ENCODE results near the gene HMGB2.

The HMGB2 gene

DNA sequence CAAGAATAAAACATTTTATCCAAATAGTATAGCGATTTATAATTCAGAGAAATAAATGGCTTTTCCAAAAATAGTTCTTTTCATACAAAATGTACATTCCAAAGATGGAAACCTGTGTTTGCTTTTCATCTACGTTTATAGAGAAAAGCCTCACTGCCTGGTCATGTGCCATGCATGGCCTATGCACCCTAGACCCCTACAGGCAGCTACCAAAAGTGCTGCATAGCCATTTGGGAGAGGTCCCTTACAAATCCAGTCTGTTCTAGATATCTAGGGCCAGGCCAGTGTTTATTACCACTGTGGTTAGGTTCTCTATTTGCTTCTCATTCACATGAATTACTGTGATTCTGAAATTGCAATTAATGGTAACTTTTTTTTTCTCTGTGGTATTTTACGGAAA is 17.2 kb downstream of the HMGB2 start:
- H3K4me3 ChIP-seq (ENCODE audit: low read depth, low read length) = no peak overlapping the region
- no peaks in the 10 kb centered on the region for H3K27me3 ChIP-seq (ENCODE audit: insufficient read depth, low read length)
- H3K79me2 ChIP-seq (ENCODE audit: control insufficient read depth, insufficient read depth, low read length, unreplicated experiment) = no peaks in the 10 kb centered on the region
- H3K36me3 ChIP-seq (ENCODE audit: insufficient read depth, low read length) = no peaks in the 10 kb centered on the region
- peaks cover 17% of the 10 kb centered on the region for H3K4me1 ChIP-seq (ENCODE audit: control insufficient read depth, insufficient read depth, low read length, unreplicated experiment)
- no peak overlapping the region for H2AFZ ChIP-seq (ENCODE audit: low read length, unreplicated experiment)
- H3K27ac ChIP-seq (ENCODE audit: low read depth, low read length) = no peak overlapping the region

DNA sequence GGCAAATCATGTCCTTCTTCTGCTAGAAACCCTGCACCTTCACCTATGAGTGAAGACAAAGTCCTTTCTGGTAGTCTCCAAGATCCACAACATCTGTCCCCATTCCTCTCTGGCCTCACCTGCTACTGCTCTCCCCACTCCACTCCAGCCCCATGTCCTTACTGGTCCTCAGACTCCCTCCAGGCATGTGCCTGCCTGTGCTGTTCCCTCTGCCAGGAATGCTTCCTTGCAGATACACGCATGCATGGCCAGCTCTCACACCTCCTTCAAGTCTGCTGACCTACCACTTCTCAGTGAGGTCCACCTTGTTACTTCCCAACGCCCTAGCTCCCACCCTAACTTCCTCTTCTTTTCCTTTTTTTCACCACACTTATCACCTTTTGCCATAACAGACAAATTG is 18.1 kb downstream of the HMGB2 start:
- Histone ChIP-seq H3K27me3 (ENCODE audit: insufficient read depth, low read length) (no peaks in the 10 kb centered on the region), H3K79me2 (ENCODE audit: control insufficient read depth, insufficient read depth, low read length, unreplicated experiment) (no peaks in the 10 kb centered on the region), H3K27ac (ENCODE audit: low read depth, low read length) (no peak overlapping the region), H3K4me1 (ENCODE audit: control insufficient read depth, insufficient read depth, low read length, unreplicated experiment) (peaks cover 17% of the 10 kb centered on the region), H3K36me3 (ENCODE audit: insufficient read depth, low read length) (no peaks in the 10 kb centered on the region), H3K4me3 (ENCODE audit: low read depth, low read length) (no peak overlapping the region), H2AFZ (ENCODE audit: low read length, unreplicated experiment) (no peak overlapping the region)

DNA sequence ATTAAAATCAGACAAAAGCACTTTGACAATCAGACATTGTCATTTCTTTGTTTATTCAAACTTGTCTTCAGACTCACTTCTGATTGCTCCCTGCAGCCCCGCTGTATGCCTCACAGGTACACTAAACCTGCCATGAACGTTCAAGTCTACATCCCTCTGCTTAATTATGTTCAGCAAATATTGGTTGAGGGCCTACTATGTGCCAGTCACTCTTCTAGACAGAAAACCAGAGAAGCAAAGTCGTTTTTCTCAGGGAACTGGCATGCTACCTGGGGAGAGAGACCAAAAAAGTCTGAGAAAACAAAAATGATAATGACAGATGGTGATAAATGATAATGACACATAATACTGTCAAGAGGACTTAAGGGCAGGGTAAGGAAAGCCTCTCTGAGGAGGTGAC is 19.4 kb downstream of the HMGB2 start:
- no peak overlapping the region for H3K27ac ChIP-seq (ENCODE audit: low read depth, low read length)
- no peaks in the 10 kb centered on the region for H3K79me2 ChIP-seq (ENCODE audit: control insufficient read depth, insufficient read depth, low read length, unreplicated experiment)
- peaks cover 14% of the 10 kb centered on the region for H3K4me1 ChIP-seq (ENCODE audit: control insufficient read depth, insufficient read depth, low read length, unreplicated experiment)
- no peak overlapping the region for H3K4me3 ChIP-seq (ENCODE audit: low read depth, low read length)
- no peaks in the 10 kb centered on the region for H3K27me3 ChIP-seq (ENCODE audit: insufficient read depth, low read length)
- H3K36me3 ChIP-seq (ENCODE audit: insufficient read depth, low read length) = no peaks in the 10 kb centered on the region
- no peak overlapping the region for H2AFZ ChIP-seq (ENCODE audit: low read length, unreplicated experiment)

DNA sequence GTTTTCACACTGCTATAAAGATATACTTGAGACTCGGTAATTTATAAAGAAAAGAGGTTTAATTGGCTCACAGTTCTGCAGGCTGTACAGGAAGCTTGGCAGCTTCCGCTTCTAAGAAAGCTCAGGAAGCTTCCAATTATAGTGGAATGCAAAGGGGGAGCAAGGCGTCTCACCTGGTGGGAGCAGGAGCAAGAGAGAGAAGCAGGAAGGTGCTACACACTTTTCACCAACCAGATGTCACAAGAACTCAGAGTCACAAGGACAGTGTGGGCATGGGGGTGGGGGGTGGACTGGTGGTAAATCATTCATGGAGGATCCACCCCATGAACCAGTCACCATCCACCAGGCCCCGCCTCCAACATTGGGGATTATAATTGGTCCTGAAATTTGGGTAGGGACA is 22.8 kb downstream of the HMGB2 start:
- Histone ChIP-seq H3K4me3 (ENCODE audit: low read depth, low read length) (no peak overlapping the region), H3K27ac (ENCODE audit: low read depth, low read length) (no peak overlapping the region), H3K4me1 (ENCODE audit: control insufficient read depth, insufficient read depth, low read length, unreplicated experiment) (no peaks in the 10 kb centered on the region), H3K79me2 (ENCODE audit: control insufficient read depth, insufficient read depth, low read length, unreplicated experiment) (no peaks in the 10 kb centered on the region), H3K27me3 (ENCODE audit: insufficient read depth, low read length) (no peaks in the 10 kb centered on the region), H2AFZ (ENCODE audit: low read length, unreplicated experiment) (no peak overlapping the region), H3K36me3 (ENCODE audit: insufficient read depth, low read length) (no peaks in the 10 kb centered on the region)

DNA sequence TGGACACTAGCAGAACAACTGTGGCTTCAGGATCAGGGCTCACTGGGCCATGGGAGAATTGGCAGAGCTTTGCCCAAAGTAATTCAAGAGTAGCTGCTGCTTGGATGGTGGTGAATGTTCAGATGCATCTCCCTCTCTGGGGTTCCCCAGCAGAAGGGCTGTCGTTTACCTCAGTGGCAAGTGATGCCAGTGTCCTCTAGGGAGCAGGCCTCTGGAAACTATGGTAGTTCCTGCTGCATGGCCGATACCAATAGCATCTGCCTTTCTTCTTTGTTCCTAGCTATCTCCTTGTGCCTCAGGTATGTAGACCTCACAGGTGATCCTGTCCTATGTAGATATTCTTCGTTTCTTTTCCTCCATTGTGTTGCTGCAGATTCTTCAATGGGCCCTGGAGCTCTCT is 26.4 kb downstream of the HMGB2 start:
- Histone ChIP-seq H3K79me2 (ENCODE audit: control insufficient read depth, insufficient read depth, low read length, unreplicated experiment) (no peaks in the 10 kb centered on the region), H3K4me1 (ENCODE audit: control insufficient read depth, insufficient read depth, low read length, unreplicated experiment) (no peaks in the 10 kb centered on the region), H2AFZ (ENCODE audit: low read length, unreplicated experiment) (no peak overlapping the region), H3K27me3 (ENCODE audit: insufficient read depth, low read length) (no peaks in the 10 kb centered on the region), H3K4me3 (ENCODE audit: low read depth, low read length) (no peak overlapping the region), H3K36me3 (ENCODE audit: insufficient read depth, low read length) (0 out of 2 replicates have a peak, but pooled peaks cover 8% of the 10 kb centered on the region), H3K27ac (ENCODE audit: low read depth, low read length) (no peak overlapping the region)

DNA sequence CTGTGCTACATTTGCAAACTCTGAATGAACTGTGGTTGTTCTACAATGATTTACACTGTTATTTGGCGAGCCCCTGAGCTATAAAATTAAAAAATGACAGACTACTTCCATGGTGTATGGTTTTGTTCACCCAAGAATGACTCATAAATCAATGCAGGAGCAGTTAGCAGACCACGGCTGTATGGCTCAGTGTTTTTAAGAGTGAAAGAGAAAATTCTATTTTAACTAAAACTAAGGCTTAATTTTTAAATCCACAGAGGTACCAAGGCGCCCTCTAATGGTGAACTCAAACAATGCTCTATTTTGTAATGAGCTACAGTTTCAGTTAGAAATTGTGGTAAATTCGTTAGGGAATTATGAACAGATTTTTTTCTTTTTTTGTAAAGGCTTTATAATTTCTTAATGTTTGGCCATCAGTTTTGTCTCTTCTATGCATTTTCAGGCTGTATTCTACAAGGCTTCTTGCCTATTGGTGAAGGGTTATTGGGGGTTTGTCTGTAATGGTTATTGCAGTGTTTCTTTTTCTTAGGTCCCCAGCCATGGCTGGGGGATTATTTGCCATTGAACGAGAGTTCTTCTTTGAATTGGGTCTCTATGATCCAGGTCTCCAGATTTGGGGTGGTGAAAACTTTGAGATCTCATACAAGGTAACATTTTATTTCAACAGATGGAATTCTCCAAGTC is 32.5 kb downstream of the HMGB2 start:
- Histone ChIP-seq H3K27me3 (ENCODE audit: insufficient read depth, low read length) (no peaks in the 10 kb centered on the region), H3K4me1 (ENCODE audit: control insufficient read depth, insufficient read depth, low read length, unreplicated experiment) (peaks cover 4% of the 10 kb centered on the region), H3K4me3 (ENCODE audit: low read depth, low read length) (no peak overlapping the region), H3K36me3 (ENCODE audit: insufficient read depth, low read length) (0 out of 2 replicates have a peak, but pooled peaks cover 8% of the 10 kb centered on the region), H2AFZ (ENCODE audit: low read length, unreplicated experiment) (no peak overlapping the region), H3K79me2 (ENCODE audit: control insufficient read depth, insufficient read depth, low read length, unreplicated experiment) (no peaks in the 10 kb centered on the region), H3K27ac (ENCODE audit: low read depth, low read length) (no peak overlapping the region)

DNA sequence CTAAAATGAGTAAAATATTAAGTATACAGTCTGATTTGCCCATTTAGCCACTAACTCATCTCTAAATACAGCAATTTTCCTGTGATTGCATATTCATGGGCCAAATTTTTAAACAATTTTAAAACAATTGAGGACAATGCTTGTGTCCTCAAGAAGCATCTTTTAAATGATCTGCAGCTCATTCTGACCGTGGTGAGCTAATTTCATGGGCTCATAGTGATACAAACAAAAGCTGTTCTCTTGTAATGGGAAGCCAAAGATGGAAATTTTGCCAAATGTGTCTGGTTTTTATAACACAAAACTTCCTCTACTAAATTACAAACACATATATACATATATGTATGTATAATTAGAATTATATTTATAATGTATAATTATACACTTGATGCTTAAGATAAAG is 39.7 kb downstream of the HMGB2 start:
- no peak overlapping the region for H3K4me3 ChIP-seq (ENCODE audit: low read depth, low read length)
- no peak overlapping the region for H3K27ac ChIP-seq (ENCODE audit: low read depth, low read length)
- no peaks in the 10 kb centered on the region for H3K79me2 ChIP-seq (ENCODE audit: control insufficient read depth, insufficient read depth, low read length, unreplicated experiment)
- H2AFZ ChIP-seq (ENCODE audit: low read length, unreplicated experiment) = no peak overlapping the region
- H3K27me3 ChIP-seq (ENCODE audit: insufficient read depth, low read length) = no peaks in the 10 kb centered on the region
- no peaks in the 10 kb centered on the region for H3K4me1 ChIP-seq (ENCODE audit: control insufficient read depth, insufficient read depth, low read length, unreplicated experiment)
- no peaks in the 10 kb centered on the region for H3K36me3 ChIP-seq (ENCODE audit: insufficient read depth, low read length)

DNA sequence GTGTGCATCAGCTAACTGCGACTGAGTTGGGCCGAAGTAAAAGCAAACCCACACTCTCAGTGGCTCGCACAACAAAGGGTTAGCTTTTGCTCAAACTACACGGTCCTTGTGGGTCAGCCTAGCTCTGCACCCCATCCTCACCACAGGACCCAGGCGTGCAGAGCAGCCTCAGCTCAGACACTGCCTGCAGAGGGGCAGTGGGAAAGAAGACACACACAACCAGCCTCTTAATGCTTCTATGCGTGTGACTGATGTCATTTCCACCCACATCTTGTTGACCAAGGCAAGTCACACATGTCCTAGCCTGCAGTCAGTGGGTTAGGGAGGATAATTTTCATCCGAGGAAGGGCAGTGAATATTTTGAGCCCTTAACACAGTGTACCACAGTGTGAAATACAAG is 40.5 kb downstream of the HMGB2 start:
- H3K36me3 ChIP-seq (ENCODE audit: insufficient read depth, low read length) = no peaks in the 10 kb centered on the region
- H3K27ac ChIP-seq (ENCODE audit: low read depth, low read length) = no peak overlapping the region
- H3K4me1 ChIP-seq (ENCODE audit: control insufficient read depth, insufficient read depth, low read length, unreplicated experiment) = no peaks in the 10 kb centered on the region
- H3K79me2 ChIP-seq (ENCODE audit: control insufficient read depth, insufficient read depth, low read length, unreplicated experiment) = no peaks in the 10 kb centered on the region
- no peak overlapping the region for H2AFZ ChIP-seq (ENCODE audit: low read length, unreplicated experiment)
- H3K27me3 ChIP-seq (ENCODE audit: insufficient read depth, low read length) = no peaks in the 10 kb centered on the region
- H3K4me3 ChIP-seq (ENCODE audit: low read depth, low read length) = no peak overlapping the region

DNA sequence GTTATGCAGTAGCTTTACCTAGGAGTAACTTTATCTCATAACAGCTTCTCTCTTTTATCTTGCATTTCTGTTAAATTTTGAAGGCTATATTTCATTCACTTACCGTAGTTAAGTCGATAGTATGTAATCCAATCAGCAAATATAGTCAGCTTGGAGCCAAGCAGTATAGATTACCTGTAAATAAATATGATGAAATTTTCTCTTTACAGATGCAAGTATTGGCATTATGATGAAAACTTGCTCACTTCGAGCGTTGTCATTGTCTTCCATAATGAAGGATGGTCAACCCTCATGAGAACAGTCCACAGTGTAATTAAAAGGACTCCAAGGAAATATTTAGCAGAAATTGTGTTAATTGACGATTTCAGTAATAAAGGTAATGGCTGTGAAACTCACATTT is 42.3 kb downstream of the HMGB2 start:
- H3K27ac ChIP-seq (ENCODE audit: low read depth, low read length) = no peak overlapping the region
- no peaks in the 10 kb centered on the region for H3K4me1 ChIP-seq (ENCODE audit: control insufficient read depth, insufficient read depth, low read length, unreplicated experiment)
- H2AFZ ChIP-seq (ENCODE audit: low read length, unreplicated experiment) = no peak overlapping the region
- H3K79me2 ChIP-seq (ENCODE audit: control insufficient read depth, insufficient read depth, low read length, unreplicated experiment) = no peaks in the 10 kb centered on the region
- H3K4me3 ChIP-seq (ENCODE audit: low read depth, low read length) = no peak overlapping the region
- H3K27me3 ChIP-seq (ENCODE audit: insufficient read depth, low read length) = no peaks in the 10 kb centered on the region
- H3K36me3 ChIP-seq (ENCODE audit: insufficient read depth, low read length) = no peaks in the 10 kb centered on the region

DNA sequence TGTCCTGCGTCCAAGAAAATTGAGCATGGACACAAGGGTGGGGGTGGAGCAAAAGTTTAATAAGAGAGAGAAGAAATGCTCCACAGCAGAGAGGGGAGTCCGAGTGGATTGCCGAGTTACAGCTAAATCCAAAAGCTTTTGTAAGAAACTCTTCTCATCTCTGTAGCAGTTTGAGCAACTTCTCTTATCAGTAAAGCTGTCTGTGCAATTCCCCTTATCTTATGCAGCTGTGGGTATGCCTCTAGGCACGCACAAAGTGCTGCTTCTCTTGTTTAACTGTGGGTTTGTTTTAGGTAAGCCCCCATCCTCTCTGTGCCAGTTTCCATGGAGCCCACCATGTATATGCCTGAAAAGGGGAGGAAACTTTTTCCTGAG is 44.8 kb downstream of the HMGB2 start:
- H3K27ac ChIP-seq (ENCODE audit: low read depth, low read length) = no peak overlapping the region
- H3K79me2 ChIP-seq (ENCODE audit: control insufficient read depth, insufficient read depth, low read length, unreplicated experiment) = no peaks in the 10 kb centered on the region
- H3K27me3 ChIP-seq (ENCODE audit: insufficient read depth, low read length) = no peaks in the 10 kb centered on the region
- H3K4me3 ChIP-seq (ENCODE audit: low read depth, low read length) = 0 out of 2 replicates have a peak overlapping the region, but pooled peaks have one; percentile 19
- H3K36me3 ChIP-seq (ENCODE audit: insufficient read depth, low read length) = no peaks in the 10 kb centered on the region
- no peaks in the 10 kb centered on the region for H3K4me1 ChIP-seq (ENCODE audit: control insufficient read depth, insufficient read depth, low read length, unreplicated experiment)
- no peak overlapping the region for H2AFZ ChIP-seq (ENCODE audit: low read length, unreplicated experiment)

DNA sequence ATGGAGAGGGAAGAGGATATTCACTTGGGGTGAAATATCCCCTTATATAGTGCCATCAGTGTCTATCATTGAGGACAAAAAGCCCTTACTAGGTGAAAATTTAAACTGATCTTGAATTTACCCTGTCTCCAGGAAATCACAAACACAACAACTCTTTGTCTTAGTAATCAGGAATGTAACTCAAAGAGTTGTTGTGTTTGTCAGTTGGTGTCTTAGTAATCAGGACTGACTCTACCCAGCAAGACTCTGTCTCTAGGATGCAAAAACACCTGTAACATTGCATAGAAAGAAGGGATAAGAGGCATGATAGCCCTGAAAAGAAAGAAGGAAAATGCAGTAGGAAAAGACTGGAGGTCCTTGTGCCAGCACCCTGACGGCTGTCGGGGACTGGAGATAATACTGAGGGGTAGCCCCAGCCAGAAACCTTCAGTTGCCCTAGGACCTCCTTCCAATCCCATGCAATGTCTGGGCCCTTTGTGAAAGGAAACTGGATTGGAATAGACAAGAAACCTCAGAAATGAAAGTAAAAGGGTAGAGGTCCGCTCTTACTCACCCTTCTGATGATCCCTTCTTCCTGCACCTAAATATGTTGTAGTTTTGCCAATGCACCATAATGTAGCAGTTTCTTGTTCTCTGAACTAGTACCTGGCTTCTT is 45.3 kb downstream of the HMGB2 start:
- Histone ChIP-seq H3K27ac (ENCODE audit: low read depth, low read length) (no peak overlapping the region), H3K4me3 (ENCODE audit: low read depth, low read length) (0 out of 2 replicates have a peak overlapping the region, but pooled peaks have one; percentile 19), H3K79me2 (ENCODE audit: control insufficient read depth, insufficient read depth, low read length, unreplicated experiment) (no peaks in the 10 kb centered on the region), H3K27me3 (ENCODE audit: insufficient read depth, low read length) (no peaks in the 10 kb centered on the region), H2AFZ (ENCODE audit: low read length, unreplicated experiment) (no peak overlapping the region), H3K4me1 (ENCODE audit: control insufficient read depth, insufficient read depth, low read length, unreplicated experiment) (no peaks in the 10 kb centered on the region), H3K36me3 (ENCODE audit: insufficient read depth, low read length) (no peaks in the 10 kb centered on the region; the same call in 1 of the 2 replicates)
